Breast epithelium (tissue), 3 donors: ENCODE measurements around the gene ITIH3.

Experiments used
- POLR2A ChIP-seq: fragments of 450-650 bp; IDR thresholded peaks from one replicate; pipeline ENCODE4 v1.6.1; 2016; ENCODE audit warnings: antibody characterized with exemption, mild to moderate bottlenecking, moderate library complexity
- POLR2AphosphoS5 ChIP-seq, 3 donors: sonication (generic); formaldehyde crosslinking; IDR thresholded peaks; one replicate each; pipeline ENCODE4 v1.6.1; 2017; ENCODE audit warnings: antibody characterized with exemption in 3 of 3

DNA sequence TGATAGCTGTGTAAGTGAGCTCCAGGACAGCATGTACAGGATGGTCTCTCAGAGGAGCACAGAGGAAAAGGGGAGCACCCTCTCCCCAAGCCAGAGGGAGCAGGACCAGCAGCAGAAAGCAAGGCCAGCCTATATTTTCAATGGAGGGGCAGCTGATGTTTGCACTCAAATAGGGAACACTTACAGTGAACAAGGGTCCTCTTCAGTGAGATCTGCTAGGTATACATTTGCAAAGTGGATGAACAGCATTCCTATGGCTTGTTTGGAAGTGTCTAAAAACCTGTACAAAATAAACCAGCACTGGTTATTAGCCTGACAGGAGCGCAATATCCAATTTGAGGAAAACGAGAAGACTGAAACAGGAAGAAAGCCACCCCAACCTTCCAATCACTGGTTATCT lies 57.8 kb downstream of the ITIH3 start:
- TF ChIP-seq POLR2AphosphoS5 (IDR thresholded peaks at IDR 0.05) (no peak), POLR2A (no peak)
